ENCODE results near the gene PCLO.

GRCh38 chr7:82762880-82763279, 399.8 kb downstream of the PCLO start:
- TF ChIP-seq POLR2AphosphoS5 (IDR thresholded peaks at IDR 0.05; ENCODE audit: low read depth, low read length) (no peak), TAF1 (IDR thresholded peaks at IDR 0.05; ENCODE audit: low read depth, low read length) (no peak), PAX5 (IDR thresholded peaks at IDR 0.05; ENCODE audit: insufficient read depth, low read length, severe bottlenecking) (no peak), POLR2A (IDR thresholded peaks at IDR 0.05; ENCODE audit: low read depth, low read length) (no peak), SPI1 (IDR thresholded peaks at IDR 0.05; ENCODE audit: low read depth, low read length) (no peak)

Measured in GM12891 (cell line).